ENCODE results near the gene VPS26A. TPM values are rescaled to one million over a fixed set of nuclear protein-coding genes. Genes with fewer than 3 reads are reported as not detected.
"Not testable (repeated sequence)": the region's sequence is repeated elsewhere in the genome, so short reads cannot be mapped to it uniquely, and the experiment has no call there.

The VPS26A gene
- total RNA-seq, 1 donor: 41.3 TPM

DNA sequence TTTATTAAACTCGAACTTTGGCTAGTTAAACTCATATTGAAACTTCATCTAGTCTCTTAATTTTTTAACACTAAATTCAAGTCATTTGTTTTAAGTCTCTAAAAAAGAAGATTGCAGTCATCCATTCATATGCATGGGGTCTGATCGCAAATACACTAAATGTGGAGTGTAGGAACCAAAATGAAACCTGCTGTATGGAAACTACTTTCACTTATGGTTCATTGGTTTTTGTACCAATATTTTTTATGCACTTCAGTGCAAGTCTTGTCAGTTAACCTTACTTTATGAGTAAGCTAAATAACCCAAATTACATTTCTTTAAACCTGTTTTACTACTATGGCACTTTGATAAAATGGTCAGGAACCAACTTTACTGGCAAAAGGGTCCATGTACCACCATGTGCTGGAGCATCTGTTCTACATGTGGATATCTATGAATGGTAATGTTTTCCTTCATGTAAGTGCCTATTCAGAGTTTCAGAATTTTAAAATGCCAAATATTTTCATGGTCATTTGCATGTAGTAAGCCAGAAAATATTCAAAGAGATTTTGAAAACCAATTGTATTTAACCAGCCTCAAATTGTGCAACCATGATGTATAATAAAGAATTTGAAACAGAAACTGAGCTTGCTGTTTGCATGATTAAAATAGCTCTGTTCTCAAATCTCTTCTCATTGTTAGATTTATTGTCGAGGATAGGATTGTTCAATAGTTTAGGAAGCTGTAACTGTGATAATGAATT, 48.4 kb downstream of the VPS26A start:
- Histone ChIP-seq H3K4me1 (ENCODE audit: insufficient read depth, low read length) (no peaks in the 10 kb centered on the region), H3K9me3 (ENCODE audit: low read depth, low read length) (no peaks in the 10 kb centered on the region), H3K4me2 (ENCODE audit: insufficient read depth, low read length) (no peak overlapping the region), H3K4me3 (ENCODE audit: insufficient read depth, low read length) (no peak overlapping the region), H3K79me2 (ENCODE audit: insufficient read depth, low read length) (peaks cover 2% of the 10 kb centered on the region), H3K36me3 (ENCODE audit: insufficient read depth, low read length) (peaks cover 21% of the 10 kb centered on the region), H4K20me1 (ENCODE audit: insufficient read depth, low read length) (no peaks in the 10 kb centered on the region), H3K27ac (ENCODE audit: low read depth, low read length) (no peak overlapping the region), H3K27me3 (ENCODE audit: insufficient read depth, low read length) (no peaks in the 10 kb centered on the region), H2AFZ (ENCODE audit: low read length) (no peak overlapping the region)
- TF ChIP-seq, protein P1, sequence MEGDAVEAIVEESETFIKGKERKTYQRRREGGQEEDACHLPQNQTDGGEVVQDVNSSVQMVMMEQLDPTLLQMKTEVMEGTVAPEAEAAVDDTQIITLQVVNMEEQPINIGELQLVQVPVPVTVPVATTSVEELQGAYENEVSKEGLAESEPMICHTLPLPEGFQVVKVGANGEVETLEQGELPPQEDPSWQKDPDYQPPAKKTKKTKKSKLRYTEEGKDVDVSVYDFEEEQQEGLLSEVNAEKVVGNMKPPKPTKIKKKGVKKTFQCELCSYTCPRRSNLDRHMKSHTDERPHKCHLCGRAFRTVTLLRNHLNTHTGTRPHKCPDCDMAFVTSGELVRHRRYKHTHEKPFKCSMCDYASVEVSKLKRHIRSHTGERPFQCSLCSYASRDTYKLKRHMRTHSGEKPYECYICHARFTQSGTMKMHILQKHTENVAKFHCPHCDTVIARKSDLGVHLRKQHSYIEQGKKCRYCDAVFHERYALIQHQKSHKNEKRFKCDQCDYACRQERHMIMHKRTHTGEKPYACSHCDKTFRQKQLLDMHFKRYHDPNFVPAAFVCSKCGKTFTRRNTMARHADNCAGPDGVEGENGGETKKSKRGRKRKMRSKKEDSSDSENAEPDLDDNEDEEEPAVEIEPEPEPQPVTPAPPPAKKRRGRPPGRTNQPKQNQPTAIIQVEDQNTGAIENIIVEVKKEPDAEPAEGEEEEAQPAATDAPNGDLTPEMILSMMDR (IDR thresholded peaks at IDR 0.05; ENCODE audit: extremely low read depth, low read depth, low read length): no peak
- DNase-seq (ENCODE audit: insufficient read length, low spot score, missing footprints): no peak

DNA sequence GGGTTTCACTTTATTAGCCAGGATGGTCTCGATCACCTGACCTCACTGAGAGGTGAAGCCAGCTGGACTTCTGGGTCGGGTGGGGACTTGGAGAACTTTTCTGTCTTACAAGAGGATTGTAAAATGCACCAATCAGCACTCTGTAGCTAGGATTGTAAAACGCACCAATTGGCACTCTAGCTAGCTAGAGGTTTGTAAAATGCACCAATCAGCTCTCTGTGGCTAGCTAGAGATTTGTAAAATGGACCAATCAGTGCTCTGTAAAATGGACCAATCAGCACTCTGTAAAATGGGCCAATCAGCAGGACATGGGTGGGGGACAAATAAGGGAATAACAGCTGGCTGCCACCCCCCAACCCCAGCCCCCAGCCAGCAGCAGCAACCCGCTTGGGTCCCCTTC, 51.3 kb downstream of the VPS26A start:
- DNase-seq (ENCODE audit: insufficient read length, low spot score, missing footprints); H3K27ac ChIP-seq (ENCODE audit: low read depth, low read length); H3K4me1 ChIP-seq (ENCODE audit: insufficient read depth, low read length); H3K4me3 ChIP-seq (ENCODE audit: insufficient read depth, low read length); H3K27me3 ChIP-seq (ENCODE audit: insufficient read depth, low read length); H2AFZ ChIP-seq (ENCODE audit: low read length); H3K9me3 ChIP-seq (ENCODE audit: low read depth, low read length); H3K79me2 ChIP-seq (ENCODE audit: insufficient read depth, low read length); H3K4me2 ChIP-seq (ENCODE audit: insufficient read depth, low read length); H3K36me3 ChIP-seq (ENCODE audit: insufficient read depth, low read length); H4K20me1 ChIP-seq (ENCODE audit: insufficient read depth, low read length): not testable (repeated sequence)

DNA sequence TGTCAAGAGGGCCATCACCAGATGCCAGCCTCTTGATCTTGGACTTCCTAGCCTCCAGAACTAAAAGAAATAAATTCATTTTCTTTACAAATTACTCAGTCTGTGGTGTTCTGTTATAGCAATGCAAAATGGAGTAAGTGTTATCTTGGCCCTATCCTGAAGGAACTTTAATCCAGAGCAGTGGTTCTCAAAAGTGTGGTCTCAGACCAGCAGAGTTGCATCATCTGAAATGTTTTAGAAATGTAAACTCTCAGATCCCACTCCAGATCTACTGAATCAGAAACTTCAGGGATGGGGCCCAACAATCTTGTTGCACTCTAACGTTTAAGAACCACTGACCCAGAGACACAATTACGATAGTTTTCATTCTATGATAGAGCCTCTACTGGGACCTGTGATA, 52.8 kb downstream of the VPS26A start:
- DNase-seq (ENCODE audit: insufficient read length, low spot score, missing footprints): no peak
- Histone ChIP-seq H3K79me2 (ENCODE audit: insufficient read depth, low read length) (peaks cover 19% of the 10 kb centered on the region), H3K27ac (ENCODE audit: low read depth, low read length) (no peak overlapping the region), H3K4me2 (ENCODE audit: insufficient read depth, low read length) (no peak overlapping the region), H3K9me3 (ENCODE audit: low read depth, low read length) (no peaks in the 10 kb centered on the region), H3K36me3 (ENCODE audit: insufficient read depth, low read length) (no peaks in the 10 kb centered on the region), H3K27me3 (ENCODE audit: insufficient read depth, low read length) (no peaks in the 10 kb centered on the region), H4K20me1 (ENCODE audit: insufficient read depth, low read length) (no peaks in the 10 kb centered on the region), H2AFZ (ENCODE audit: low read length) (no peak overlapping the region), H3K4me1 (ENCODE audit: insufficient read depth, low read length) (peaks cover 19% of the 10 kb centered on the region), H3K4me3 (ENCODE audit: insufficient read depth, low read length) (no peak overlapping the region)
- TF ChIP-seq, protein P1 (IDR thresholded peaks at IDR 0.05; ENCODE audit: extremely low read depth, low read depth, low read length): no peak

DNA sequence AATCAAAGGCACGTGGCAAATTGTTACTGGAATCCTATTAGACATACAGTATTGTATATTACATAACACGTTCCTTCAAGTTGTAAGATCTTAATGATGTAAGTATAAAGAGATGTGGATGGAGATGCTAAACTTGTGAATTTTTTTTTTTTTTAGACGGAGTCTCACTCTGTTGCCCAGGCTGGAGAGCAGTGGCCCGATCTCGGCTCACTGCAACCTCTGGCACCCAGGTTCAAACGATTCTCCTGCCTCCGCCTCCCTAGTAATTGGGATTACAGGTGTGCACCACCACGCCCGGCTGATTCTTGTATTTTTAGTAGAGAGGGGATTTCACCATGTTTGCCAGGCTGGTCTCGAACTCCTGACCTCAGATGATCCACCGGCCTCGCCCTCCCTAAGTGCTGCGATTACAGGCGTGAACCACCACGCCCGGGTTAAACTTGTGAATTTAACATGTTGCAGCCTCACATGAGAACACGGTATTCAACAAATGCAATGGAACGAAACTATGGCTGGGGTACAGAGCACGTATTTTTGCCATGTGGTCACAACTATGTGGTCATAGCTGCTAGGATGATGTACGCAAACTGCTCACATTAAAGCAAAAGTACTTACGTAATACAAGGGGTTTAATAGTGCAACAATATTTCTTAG, 55.2 kb downstream of the VPS26A start:
- Histone ChIP-seq H3K9me3 (ENCODE audit: low read depth, low read length) (no peaks in the 10 kb centered on the region), H3K79me2 (ENCODE audit: insufficient read depth, low read length) (peaks cover 43% of the 10 kb centered on the region), H3K4me1 (ENCODE audit: insufficient read depth, low read length) (peaks cover 19% of the 10 kb centered on the region), H4K20me1 (ENCODE audit: insufficient read depth, low read length) (no peaks in the 10 kb centered on the region), H3K27ac (ENCODE audit: low read depth, low read length) (peak overlapping the region; percentile 100), H3K4me3 (ENCODE audit: insufficient read depth, low read length) (peak overlapping the region; percentile 100), H3K36me3 (ENCODE audit: insufficient read depth, low read length) (no peaks in the 10 kb centered on the region), H3K27me3 (ENCODE audit: insufficient read depth, low read length) (no peaks in the 10 kb centered on the region), H3K4me2 (ENCODE audit: insufficient read depth, low read length) (peak overlapping the region; percentile 99), H2AFZ (ENCODE audit: low read length) (peak overlapping the region; percentile 97)
- DNase-seq (ENCODE audit: insufficient read length, low spot score, missing footprints): no peak
- TF ChIP-seq, protein P1 (IDR thresholded peaks at IDR 0.05; ENCODE audit: extremely low read depth, low read depth, low read length): no peak
